HepG2 (cell line): ENCODE measurements around the gene SNAI1. TPM values are rescaled to one million over a fixed set of nuclear protein-coding genes. Genes with fewer than 3 reads are reported as not detected.

Source experiments
- ARID3A ChIP-seq: IDR thresholded peaks from 2 replicates; pipeline ENCODE4 v1.6.1; 2012; ENCODE audit warnings: low read depth, low read length, improper control_type of control experiment
- EED ChIP-seq: sonication (generic); formaldehyde crosslinking; IDR thresholded peaks from 2 replicates; pipeline ENCODE4 v1.5.0; 2020; ENCODE audit warnings: mild to moderate bottlenecking, missing genetic modification reagents
- FOXA1 ChIP-seq, 2 experiments: fragments of 450-650 bp in 1 of 2; sonication (generic) in 1 of 2; formaldehyde crosslinking in 1 of 2; IDR thresholded peaks; 2 replicates each; pipeline versions ENCODE4 v1.4.0 to v1.6.1; 2016 to 2020; ENCODE audit warnings: missing genetic modification reagents in 1 of 2
- GLI4 ChIP-seq: sonication (generic); formaldehyde crosslinking; IDR thresholded peaks from 2 replicates; pipeline ENCODE4 v1.5.1; 2020; ENCODE audit warnings: missing genetic modification reagents, mild to moderate bottlenecking, moderate library complexity, borderline replicate concordance
- KIAA2018 ChIP-seq: sonication (generic); formaldehyde crosslinking; IDR thresholded peaks from 2 replicates; pipeline ENCODE4 v1.5.0; 2020; ENCODE audit warnings: mild to moderate bottlenecking, missing genetic modification reagents, borderline replicate concordance
- MNT ChIP-seq: fragments of 450-650 bp; IDR thresholded peaks from 2 replicates; pipeline ENCODE4 v1.6.1; 2016
- SMAD9 ChIP-seq: sonication (generic); formaldehyde crosslinking; IDR thresholded peaks from 2 replicates; pipeline ENCODE4 v1.5.1; 2020; ENCODE audit warnings: mild to moderate bottlenecking, missing genetic modification reagents
- SMYD3 ChIP-seq: sonication (generic); formaldehyde crosslinking; IDR thresholded peaks from 2 replicates; pipeline ENCODE4 v1.8.1; 2023; ENCODE audit warnings: mild to moderate bottlenecking, missing genetic modification reagents
- SNAPC2 ChIP-seq: sonication (generic); formaldehyde crosslinking; IDR thresholded peaks from 2 replicates; pipeline ENCODE4 v1.8.1; 2022; ENCODE audit warnings: mild to moderate bottlenecking, missing genetic modification reagents
- U2AF2 ChIP-seq: fragments of 200-400 bp; formaldehyde crosslinking; IDR thresholded peaks from 2 replicates; pipeline ENCODE4 v1.6.1; 2017; ENCODE audit warnings: low read depth, mild to moderate bottlenecking, low read length
- ZMYM4 ChIP-seq: sonication (generic); formaldehyde crosslinking; IDR thresholded peaks from 2 replicates; pipeline ENCODE4 v1.8.1; 2023; ENCODE audit warnings: mild to moderate bottlenecking, missing genetic modification reagents
- ZNF576 ChIP-seq: sonication (generic); formaldehyde crosslinking; IDR thresholded peaks from 2 replicates; pipeline ENCODE4 v1.4.0; 2020; ENCODE audit warnings: mild to moderate bottlenecking, missing genetic modification reagents
- ZNF615 ChIP-seq: sonication (generic); formaldehyde crosslinking; IDR thresholded peaks from 2 replicates; pipeline ENCODE4 v1.5.0; 2020; ENCODE audit warnings: mild to moderate bottlenecking, missing genetic modification reagents, borderline replicate concordance
- ZNF652 ChIP-seq: IDR thresholded peaks from 2 replicates; pipeline ENCODE4 v1.6.1; 2016; ENCODE audit warnings: low read depth, borderline replicate concordance
- ZNF75D ChIP-seq: sonication (generic); formaldehyde crosslinking; IDR thresholded peaks from 2 replicates; pipeline ENCODE4 v1.8.1; 2023; ENCODE audit warnings: missing genetic modification reagents, mild to moderate bottlenecking, borderline replicate concordance
- ZNF777 ChIP-seq: sonication (generic); formaldehyde crosslinking; IDR thresholded peaks from 2 replicates; pipeline ENCODE4 v1.4.0; 2020; ENCODE audit warnings: missing genetic modification reagents
- ZUFSP ChIP-seq: sonication (generic); formaldehyde crosslinking; IDR thresholded peaks from 2 replicates; pipeline ENCODE4 v1.9.0; 2021; ENCODE audit warnings: missing genetic modification reagents, mild to moderate bottlenecking, borderline replicate concordance
- polyA plus RNA-seq, 8 experiments: library from polyadenylated mRNA; depleted of rRNA in 3 of 8; stranded (reverse) in 7 of 8; unstranded in 1 of 8; fragments of >200 nt; fragmentation: Illumina TruSeq in 4 of 8; extraction: Trizol in 4 of 8; gene quantifications; 2 replicates each; pipeline versions ENCODE4 v1.2.1 to v1.2.3, GENCODE V29; 2011 to 2016; ENCODE audit warnings: low read depth in 4 of 8, missing spikeins in 1 of 8, mixed read lengths in 1 of 8; ENCODE audit not compliant: insufficient read depth in 1 of 8
- total RNA-seq, 5 experiments: library from RNA; depleted of rRNA; stranded (reverse); fragments of >200 nt; fragmentation: Illumina TruSeq; extraction: Trizol; gene quantifications; 2 replicates each; pipeline ENCODE4 v1.2.3, GENCODE V29; 2016; ENCODE audit warnings: low read depth in 1 of 5

Gene SNAI1
- total and polyA plus RNA-seq, 2 of the 13 experiments (the other 11 are each of a cell fraction or from before 2014, with no cell fraction given) = 1.3 to 1.4 TPM

GRCh38 chr20:49982072-49982345 lies 771 bp upstream of the SNAI1 start (continued):
- TF ChIP-seq KIAA2018 (no peak), ZNF615 (CRISPR knock-in tag) (no peak), SNAPC2 (CRISPR knock-in tag) (0 out of 2 replicates have a peak, but pooled peaks have one; percentile 2), MNT (no peak), SMAD9 (CRISPR knock-in tag) (peak; percentile 95; the same call in 1 of the 2 replicates), ZNF576 (CRISPR knock-in tag) (no peak), SMYD3 (CRISPR knock-in tag) (peak; percentile 93; the same call in 1 of the 2 replicates), ZNF75D (CRISPR knock-in tag) (no peak), U2AF2 (no peak), ZUFSP (CRISPR knock-in tag) (no peak), ZMYM4 (no peak), ZNF777 (CRISPR knock-in tag) (no peak), GLI4 (CRISPR knock-in tag) (peak; percentile 66; the same call in 1 of the 2 replicates), ZNF652 (CRISPR knock-in tag) (no peak), FOXA1 (IDR thresholded peaks at IDR 0.05) (no peak), FOXA1 (CRISPR knock-in tag; IDR thresholded peaks at IDR 0.05) (0 out of 2 replicates have a peak, but pooled peaks have one; percentile 23), ARID3A (no peak), EED (CRISPR knock-in tag) (no peak)
